B cell (primary cell): ENCODE measurements around the gene PARP16. TPM values are rescaled to one million over a fixed set of nuclear protein-coding genes. Genes with fewer than 3 reads are reported as not detected.

Source experiments
- ATAC-seq: fragments of 200-7000 bp; cut with Tn5 transposase; one replicate; pipeline ENCODE4 v1.10.0; 2021; ENCODE audit warnings: low read depth, mild to moderate bottlenecking, moderate number of reproducible peaks, moderate library complexity
- CTCF ChIA-PET: fragments of 350-600 bp; sonication (Branson Sonifier 250); formaldehyde crosslinking; loops from one replicate; lab custom pipeline; 2021; ENCODE audit warnings: antibody characterized with exemption, inconsistent platforms; lab: Charles Lee
- POLR2A ChIA-PET: fragments of 350-600 bp; sonication (Branson Sonifier 250); formaldehyde crosslinking; loops from one replicate; lab custom pipeline; 2021; ENCODE audit warnings: antibody characterized with exemption; lab: Charles Lee
- DNase-seq: peaks from one replicate; pipeline ENCODE4 v3.0.0; 2013
- H2AFZ ChIP-seq: 2 replicates; pipeline ENCODE4 v1.6.1; 2012; ENCODE audit warnings: mild to moderate bottlenecking, low read depth, low read length; ENCODE audit not compliant: insufficient read depth, poor library complexity, severe bottlenecking
- H3K27ac ChIP-seq, 2 donors: 1 replicate in 1 of 2; 2 replicates in 1 of 2; pipeline ENCODE4 v1.5.1; 2012 to 2013; ENCODE audit warnings: low read length in 2 of 2, mild to moderate bottlenecking in 2 of 2, moderate library complexity in 1 of 2
- H3K27me3 ChIP-seq, 4 experiments: fragments of 200-600 bp in 1 of 4; sonication (generic) in 1 of 4; replicated peaks in 1 of 4; 1 replicate in 2 of 4; 2 replicates in 2 of 4; pipeline versions ENCODE4 v1.6.1 to v1.7.0; 2013 to 2016; ENCODE audit warnings: low read length in 3 of 4, mild to moderate bottlenecking in 2 of 4, mixed read lengths in 1 of 4, moderate library complexity in 1 of 4; ENCODE audit not compliant: insufficient read depth in 4 of 4, control insufficient read depth in 3 of 4; ENCODE audit errors: control extremely low read depth in 1 of 4
- H3K36me3 ChIP-seq, 2 experiments: replicated peaks in 1 of 2; 1 replicate in 1 of 2; 2 replicates in 1 of 2; pipeline versions ENCODE4 v1.6.1 to v1.7.1; 2013; ENCODE audit warnings: low read length in 1 of 2; ENCODE audit not compliant: insufficient read depth in 2 of 2, control insufficient read depth in 1 of 2; ENCODE audit errors: control extremely low read depth in 1 of 2, extremely low read depth in 1 of 2
- H3K4me1 ChIP-seq, 2 donors: fragments of 200-600 bp in 1 of 2; sonication (generic) in 1 of 2; 1 replicate in 1 of 2; 2 replicates in 1 of 2; pipeline versions ENCODE4 v1.5.1 to v1.6.1; 2013 to 2017; ENCODE audit warnings: low read length in 2 of 2; ENCODE audit not compliant: control insufficient read depth in 2 of 2, insufficient read depth in 2 of 2
- H3K4me2 ChIP-seq: replicated peaks from 2 replicates; pipeline ENCODE3; 2012; ENCODE audit warnings: mild to moderate bottlenecking, low read depth, low read length; ENCODE audit not compliant: poor library complexity, severe bottlenecking
- H3K4me3 ChIP-seq, 5 experiments: fragments of 200-600 bp in 1 of 5; sonication (generic) in 1 of 5; 1 replicate in 3 of 5; 2 replicates in 2 of 5; pipeline versions ENCODE4 v1.5.1 to v1.7.0; 2011 to 2016; ENCODE audit warnings: low read length in 4 of 5, mild to moderate bottlenecking in 4 of 5, low read depth in 2 of 5, control low read depth in 1 of 5, moderate library complexity in 1 of 5; ENCODE audit not compliant: insufficient read depth in 1 of 5; ENCODE audit errors: control extremely low read depth in 1 of 5, extremely low read depth in 1 of 5
- H3K79me2 ChIP-seq: fragments of 200-600 bp; sonication (generic); one replicate; pipeline ENCODE4 v1.6.0; 2016; ENCODE audit warnings: low read length; ENCODE audit not compliant: control insufficient read depth, insufficient read depth
- H3K9ac ChIP-seq: fragments of 200-600 bp; sonication (generic); 2 replicates; pipeline ENCODE4 v1.6.1; 2017; ENCODE audit warnings: mild to moderate bottlenecking, low read length, moderate library complexity
- H3K9me3 ChIP-seq, 3 donors: one replicate each; pipeline versions ENCODE4 v1.6.1 to v1.7.1; 2013; ENCODE audit warnings: low read length in 2 of 3; ENCODE audit not compliant: control insufficient read depth in 2 of 3, insufficient read depth in 1 of 3; ENCODE audit errors: control extremely low read depth in 1 of 3
- H4K20me1 ChIP-seq: 2 replicates; pipeline ENCODE4 v1.6.0; 2012; ENCODE audit warnings: mild to moderate bottlenecking, low read length; ENCODE audit not compliant: insufficient read depth, control insufficient read depth, poor library complexity, severe bottlenecking
- H3K27ac Mint-ChIP-seq: one replicate; pipeline ENCODE4 v1.8.0; 2021; ENCODE audit warnings: mixed read lengths
- H3K27me3 Mint-ChIP-seq: one replicate; pipeline ENCODE4 v1.8.0; 2021; ENCODE audit warnings: mixed read lengths
- H3K4me1 Mint-ChIP-seq: one replicate; pipeline ENCODE4 v1.8.0; 2021; ENCODE audit warnings: mixed read lengths
- H3K4me3 Mint-ChIP-seq: one replicate; pipeline ENCODE4 v1.8.0; 2021; ENCODE audit warnings: mixed read lengths
- H3K9me3 Mint-ChIP-seq: one replicate; pipeline ENCODE4 v1.8.0; 2022; ENCODE audit warnings: mixed read lengths; ENCODE audit not compliant: insufficient read depth
- CTCF ChIP-seq: fragments of 200-600 bp; IDR thresholded peaks from one replicate; pipeline ENCODE4 v1.8.0; 2022; ENCODE audit warnings: antibody characterized with exemption, mild to moderate bottlenecking
- EZH2 ChIP-seq: IDR thresholded peaks from 2 replicates; pipeline ENCODE4 v1.6.1; 2012; ENCODE audit warnings: borderline replicate concordance, low read depth, mild to moderate bottlenecking, moderate library complexity, low read length; ENCODE audit not compliant: insufficient read depth, poor library complexity, severe bottlenecking
- WGBS: methylation state at CpG from one replicate; pipeline ENCODE4 v1.1.5; 2013; ENCODE audit warnings: missing lambda C conversion rate; ENCODE audit not compliant: insufficient coverage; 5-methylcytosine and 5-hydroxymethylcytosine counted together
- intact Hi-C: fragments of 100-400 bp; cut with micrococcal nuclease; formaldehyde crosslinking; loops from one replicate; pipeline ENCODE4 v1.10.0; 2022
- polyA plus RNA-seq: library from polyadenylated mRNA; depleted of rRNA; stranded (reverse); fragments of >200 nt; gene quantifications from 2 replicates; pipeline ENCODE4 v1.2.3, GENCODE V29; 2012
- total RNA-seq, 2 donors: library from RNA; stranded (reverse); fragments of 120-200 nt in 1 of 2; gene quantifications; 1 replicate in 1 of 2; 2 replicates in 1 of 2; pipeline versions ENCODE4 v1.2.3 to v1.2.4, GENCODE V29; 2013 to 2022

PARP16 gene
- total and polyA plus RNA-seq, 2 donors (not counting 1 experiment from before 2014, with no cell fraction given), result 18.2 to 19.1 TPM

- ATAC-seq, result no peak
- CTCF ChIA-PET, result no interaction called here
- H3K9me3 Mint-ChIP-seq, result no peaks in the 10 kb centered on the region
- intact Hi-C loops, result no loop called here
- Histone ChIP-seq H4K20me1 (no peaks in the 10 kb centered on the region), H3K4me1 (no peaks in the 10 kb centered on the region), H3K4me2 (no peak overlapping the region), H3K9ac (no peak overlapping the region), H2AFZ (no peak overlapping the region), H3K27ac (no peak overlapping the region), H3K27me3 (no peaks in the 10 kb centered on the region), H3K4me3 (no peak overlapping the region), H3K79me2 (no peaks in the 10 kb centered on the region), H3K36me3 (peaks cover 4 to 65% of the 10 kb centered on the region in 2 experiments), H3K9me3 (no peaks in the 10 kb centered on the region)
- no peak for TF ChIP-seq EZH2
- TF ChIP-seq CTCF, result no peak
- H3K27ac Mint-ChIP-seq, result no peak overlapping the region
- no peak for DNase-seq
- POLR2A ChIA-PET, result no interaction called here
- 73% methylated on average over 1 of the region's 6 CpGs for WGBS
- H3K4me1 Mint-ChIP-seq, result no peaks in the 10 kb centered on the region
- no peak overlapping the region for H3K4me3 Mint-ChIP-seq
- no peaks in the 10 kb centered on the region for H3K27me3 Mint-ChIP-seq
Observed at GRCh38 chr15:65260968-65261367, 25.7 kb downstream of the PARP16 start.

- H3K36me3 ChIP-seq, result peaks cover 9 to 63% of the 10 kb centered on the region in 2 experiments
- Mint-ChIP-seq H3K27me3 (no peaks in the 10 kb centered on the region), H3K27ac (no peak overlapping the region), H3K4me3 (no peak overlapping the region), H3K9me3 (no peaks in the 10 kb centered on the region), H3K4me1 (no peaks in the 10 kb centered on the region)
- no peak for DNase-seq
- H3K27ac ChIP-seq, result no peak overlapping the region
- no peaks in the 10 kb centered on the region for H3K4me1 ChIP-seq
- no peaks in the 10 kb centered on the region for H3K9me3 ChIP-seq
- no peak overlapping the region for H2AFZ ChIP-seq
- no peak overlapping the region for H3K4me3 ChIP-seq
- H3K4me2 ChIP-seq, result no peak overlapping the region
- WGBS, result 94% methylated on average over 5 of the region's 7 CpGs
- intact Hi-C loops, result no loop called here
- H3K9ac ChIP-seq, result no peak overlapping the region
- no peak for ATAC-seq
- no peak for TF ChIP-seq EZH2
- TF ChIP-seq CTCF, result no peak
- no peaks in the 10 kb centered on the region for H3K27me3 ChIP-seq
- no peaks in the 10 kb centered on the region for H4K20me1 ChIP-seq
- H3K79me2 ChIP-seq, result no peaks in the 10 kb centered on the region
- ChIA-PET POLR2A (no interaction called here), CTCF (no interaction called here)
Observed at GRCh38 chr15:65259367-65259797, 27.3 kb downstream of the PARP16 start.
